ENCODE data around the gene MYBPHL.

DNA sequence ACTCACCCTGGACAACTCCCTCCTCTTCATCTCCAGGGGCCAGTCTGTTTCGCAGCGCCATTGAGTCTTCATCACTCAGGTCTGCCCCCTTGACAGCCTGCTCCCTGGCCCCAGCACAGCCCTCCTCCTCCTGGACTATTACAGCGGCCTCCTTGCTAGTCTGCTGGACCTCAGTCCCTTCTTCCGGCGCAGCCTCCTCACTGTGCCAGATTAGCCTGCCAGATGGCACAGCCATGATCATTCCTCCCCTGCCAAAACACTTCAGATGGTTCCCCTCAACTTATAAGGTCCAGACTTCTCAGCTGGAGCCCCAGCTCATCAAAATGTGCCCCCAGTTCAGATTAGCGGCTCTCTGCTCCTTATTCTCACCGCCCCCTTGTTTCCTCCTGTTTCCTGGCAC is 64.4 kb downstream of the MYBPHL start:
- TF ChIP-seq, protein P1, sequence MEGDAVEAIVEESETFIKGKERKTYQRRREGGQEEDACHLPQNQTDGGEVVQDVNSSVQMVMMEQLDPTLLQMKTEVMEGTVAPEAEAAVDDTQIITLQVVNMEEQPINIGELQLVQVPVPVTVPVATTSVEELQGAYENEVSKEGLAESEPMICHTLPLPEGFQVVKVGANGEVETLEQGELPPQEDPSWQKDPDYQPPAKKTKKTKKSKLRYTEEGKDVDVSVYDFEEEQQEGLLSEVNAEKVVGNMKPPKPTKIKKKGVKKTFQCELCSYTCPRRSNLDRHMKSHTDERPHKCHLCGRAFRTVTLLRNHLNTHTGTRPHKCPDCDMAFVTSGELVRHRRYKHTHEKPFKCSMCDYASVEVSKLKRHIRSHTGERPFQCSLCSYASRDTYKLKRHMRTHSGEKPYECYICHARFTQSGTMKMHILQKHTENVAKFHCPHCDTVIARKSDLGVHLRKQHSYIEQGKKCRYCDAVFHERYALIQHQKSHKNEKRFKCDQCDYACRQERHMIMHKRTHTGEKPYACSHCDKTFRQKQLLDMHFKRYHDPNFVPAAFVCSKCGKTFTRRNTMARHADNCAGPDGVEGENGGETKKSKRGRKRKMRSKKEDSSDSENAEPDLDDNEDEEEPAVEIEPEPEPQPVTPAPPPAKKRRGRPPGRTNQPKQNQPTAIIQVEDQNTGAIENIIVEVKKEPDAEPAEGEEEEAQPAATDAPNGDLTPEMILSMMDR (IDR thresholded peaks at IDR 0.05; ENCODE audit: poor library complexity): no peak
- no peak for TF ChIP-seq EZH2 (IDR thresholded peaks at IDR 0.05; ENCODE audit: borderline replicate concordance)

All from hepatocyte (in vitro differentiated cells).